SW 1271 (cell line): ENCODE results near the gene KISS1.

Experiments used
- DNase-seq, 2 experiments: peaks; one replicate each; lab custom pipeline; 2025; lab: John Stamatoyannopoulos, UW

The KISS1 gene

DNA sequence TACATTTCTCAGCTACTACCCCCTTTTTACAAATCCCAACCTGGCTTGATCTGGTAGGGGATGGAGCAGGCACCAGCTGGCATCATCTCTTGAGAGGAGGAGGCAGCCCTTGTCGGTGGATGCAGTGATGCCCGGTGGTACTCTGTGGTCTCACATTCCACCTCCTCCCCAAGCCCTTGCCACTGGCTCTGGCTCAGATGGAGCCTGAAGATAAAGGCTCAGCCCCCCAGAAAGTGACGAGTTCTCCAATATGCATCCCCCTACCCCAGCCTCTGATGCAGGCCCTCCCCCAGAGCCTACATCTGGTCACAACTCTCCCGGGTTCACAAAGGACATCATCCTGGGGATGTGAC is 21.3 kb upstream of the KISS1 start:
- DNase-seq: no peak

DNA sequence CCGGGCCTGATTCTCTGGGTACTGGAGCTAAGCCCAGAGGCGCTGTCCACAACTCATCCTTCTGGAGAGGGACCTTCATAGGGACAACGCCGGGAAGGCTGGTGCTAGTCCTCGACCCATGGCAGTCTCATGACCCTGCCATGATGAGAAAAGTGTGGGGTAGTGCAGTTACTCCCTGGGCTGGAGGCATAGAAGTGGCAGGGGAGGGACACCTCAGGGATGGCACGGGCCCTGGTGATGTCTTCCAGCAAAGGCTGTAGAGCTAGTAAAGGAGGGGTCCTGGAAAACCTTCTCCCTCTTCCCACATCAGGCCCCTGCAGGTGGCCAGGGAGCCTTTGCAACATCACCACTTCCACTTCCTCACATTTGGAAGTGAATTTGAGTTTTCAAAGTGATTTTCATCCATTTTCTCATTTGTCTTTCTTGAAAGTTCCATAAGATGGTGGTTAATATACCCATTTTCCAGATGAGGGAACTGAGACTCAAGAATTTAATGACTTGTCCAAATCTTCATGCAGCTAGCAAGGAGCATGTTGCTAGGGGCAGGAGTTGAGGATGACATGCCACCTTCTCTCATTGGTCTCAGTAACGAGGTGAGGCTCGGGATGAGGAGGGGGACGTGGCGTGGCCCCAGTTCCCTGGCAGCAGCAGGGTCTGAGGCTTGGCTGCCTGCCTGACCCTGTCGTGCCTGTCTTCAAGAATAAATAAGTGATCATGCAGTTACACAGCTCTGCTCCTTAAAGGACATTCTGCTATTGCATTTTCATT is 20.8 kb upstream of the KISS1 start:
- no peak for DNase-seq

DNA sequence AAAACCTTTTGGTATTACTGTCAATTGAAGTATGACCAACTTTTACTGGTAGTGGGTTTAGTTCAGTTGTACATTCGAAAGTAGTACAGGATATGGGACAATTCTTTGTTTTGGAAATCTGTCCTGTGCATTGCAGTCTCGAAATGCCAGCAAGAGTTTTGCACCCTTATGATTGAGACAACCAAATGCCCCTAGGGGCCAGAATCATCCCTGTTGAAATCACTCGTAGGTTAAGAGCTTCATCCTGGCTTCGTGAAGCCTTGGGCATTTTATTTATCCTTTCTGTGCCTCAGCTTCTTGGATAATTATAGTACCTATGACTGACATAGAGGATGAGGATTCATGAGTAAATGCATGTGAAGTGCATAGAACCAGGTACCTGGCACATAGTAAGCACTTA is 19.9 kb upstream of the KISS1 start:
- DNase-seq: no peak

DNA sequence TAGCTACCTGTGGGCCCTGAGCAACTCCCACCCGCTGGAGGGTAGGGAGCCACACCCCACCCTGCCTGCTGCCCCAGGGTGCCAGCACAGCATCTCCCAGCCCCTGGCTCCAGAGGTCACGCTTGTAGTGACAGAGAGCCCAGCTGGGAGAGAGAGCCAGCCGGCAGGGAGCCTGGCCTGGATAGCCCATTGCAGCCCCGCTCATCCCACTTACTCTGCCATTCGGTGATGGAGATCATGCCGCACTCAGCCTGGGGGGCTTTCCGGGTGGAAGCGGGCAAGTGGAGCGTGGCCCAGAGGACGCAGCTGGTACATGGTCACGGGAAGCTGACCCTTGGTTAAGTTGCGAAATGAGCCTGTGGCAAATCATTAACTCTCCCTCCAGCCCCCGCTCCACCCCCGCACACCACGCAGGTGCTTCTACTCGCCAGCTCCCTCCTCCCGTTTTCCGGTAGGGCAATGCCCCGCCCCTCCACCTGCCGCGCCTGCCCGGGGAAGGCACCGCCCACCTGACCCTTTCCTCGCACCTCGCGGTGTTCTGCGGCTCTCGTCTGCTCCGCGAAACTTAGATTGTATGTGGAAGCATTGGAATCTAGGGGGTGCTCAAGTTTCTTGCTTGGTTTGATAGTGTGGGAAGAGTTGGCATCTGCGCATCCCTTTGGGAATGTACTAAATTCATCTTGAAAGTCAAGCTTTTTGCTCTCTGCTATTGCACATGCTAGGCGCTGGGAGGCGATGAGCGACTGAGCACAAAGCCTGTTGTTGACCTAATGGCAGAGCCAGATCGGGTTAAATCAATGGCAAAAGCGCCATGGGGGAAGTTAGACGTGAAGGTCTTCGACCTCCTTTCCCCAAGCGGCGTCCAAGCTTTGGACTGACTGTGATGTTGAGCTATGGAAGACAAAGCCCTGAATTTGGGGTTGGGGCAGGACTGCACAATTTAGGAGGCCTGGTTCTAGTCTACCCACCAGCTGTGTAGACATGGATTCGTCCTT is 17.7 kb upstream of the KISS1 start, which contains the start of gene GOLT1A:
Gene GOLT1A (minus strand): TSS at position 321 of the 995 bp plus-strand sequence. CDS start 82 bp downstream, at position 239.
- DNase-seq: no peak

DNA sequence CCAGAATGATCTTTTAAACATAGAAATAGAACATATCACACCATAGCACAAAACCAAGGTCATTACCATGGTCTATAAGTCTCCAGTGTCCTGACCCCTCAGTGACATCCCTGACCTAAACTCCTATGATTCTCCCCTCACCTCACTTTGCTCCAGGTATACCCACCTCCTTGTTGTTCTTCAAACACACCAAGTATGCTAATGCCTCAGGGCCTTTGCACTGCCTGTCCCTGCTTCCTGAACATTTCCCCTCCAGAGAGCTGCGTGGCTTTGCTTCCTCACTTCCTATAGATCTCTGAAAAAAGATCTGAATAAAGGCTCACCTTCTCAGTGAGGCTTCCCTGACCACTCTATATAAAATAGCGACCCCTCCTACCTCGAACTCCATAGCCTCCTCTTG is 16.4 kb upstream of the KISS1 start:
- no peak for DNase-seq

DNA sequence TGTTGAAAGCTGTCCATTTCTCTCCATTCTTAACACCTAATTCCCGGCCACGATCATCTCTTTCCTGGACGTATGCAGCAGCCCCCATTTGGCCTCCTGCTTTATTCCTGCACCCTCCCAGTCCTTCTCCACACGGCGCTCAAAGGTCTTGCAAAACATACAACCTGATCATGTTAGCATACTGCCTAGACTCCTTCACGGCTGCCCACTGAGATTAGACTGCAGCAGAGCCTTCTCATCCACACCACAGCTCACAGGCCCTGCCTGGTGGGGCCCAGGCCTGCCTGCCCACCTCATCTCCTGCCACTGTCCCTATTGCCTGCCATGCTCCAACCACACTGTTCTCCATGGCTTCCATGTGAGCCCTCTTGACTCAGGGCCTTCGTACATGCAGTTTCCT is 14.8 kb upstream of the KISS1 start:
- no peak for DNase-seq

DNA sequence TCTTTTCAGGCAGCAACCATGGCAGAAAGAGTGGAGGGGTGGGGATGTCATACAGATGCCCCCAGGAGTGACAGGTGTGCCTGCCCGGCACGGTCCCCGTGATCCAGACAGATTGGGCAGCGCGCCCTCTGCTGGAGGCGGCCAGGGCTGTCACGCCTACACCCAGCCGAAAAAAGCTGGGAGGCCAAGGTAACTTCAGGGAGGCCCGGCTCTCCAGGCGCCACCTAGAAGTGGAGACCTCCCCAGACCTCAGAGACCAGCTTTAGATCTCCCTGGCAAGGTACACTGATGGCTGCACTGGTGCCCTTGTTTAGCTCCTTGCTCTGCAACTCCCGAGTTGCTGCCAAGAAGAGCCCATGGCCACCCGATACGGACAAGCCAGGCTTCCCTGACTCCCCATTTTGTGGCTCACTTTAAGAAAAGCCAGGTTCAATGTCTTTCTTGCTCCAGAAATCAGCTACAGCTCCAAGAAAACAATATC is 10.9 kb upstream of the KISS1 start:
- peak in 1 of 2 experiments; percentile 27 for DNase-seq

DNA sequence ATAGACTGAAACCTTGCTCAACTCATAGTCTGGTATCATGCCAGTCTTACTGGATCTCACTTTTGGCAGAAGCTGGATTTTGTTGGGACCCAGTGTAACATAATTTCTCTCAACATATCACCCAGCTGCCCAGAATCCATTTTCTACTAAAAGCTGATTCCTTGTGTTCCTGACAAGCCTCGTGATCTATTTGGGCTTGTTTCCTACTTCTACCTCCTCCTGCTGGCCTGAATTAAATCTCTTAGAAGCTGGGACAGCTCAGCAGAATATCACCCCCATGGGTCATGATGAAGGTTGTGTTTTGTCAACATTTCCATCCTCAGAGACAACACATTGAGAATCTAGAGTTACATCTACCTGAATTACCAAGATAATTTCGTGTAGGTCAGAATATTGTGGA is 9.8 kb upstream of the KISS1 start:
- DNase-seq: no peak

DNA sequence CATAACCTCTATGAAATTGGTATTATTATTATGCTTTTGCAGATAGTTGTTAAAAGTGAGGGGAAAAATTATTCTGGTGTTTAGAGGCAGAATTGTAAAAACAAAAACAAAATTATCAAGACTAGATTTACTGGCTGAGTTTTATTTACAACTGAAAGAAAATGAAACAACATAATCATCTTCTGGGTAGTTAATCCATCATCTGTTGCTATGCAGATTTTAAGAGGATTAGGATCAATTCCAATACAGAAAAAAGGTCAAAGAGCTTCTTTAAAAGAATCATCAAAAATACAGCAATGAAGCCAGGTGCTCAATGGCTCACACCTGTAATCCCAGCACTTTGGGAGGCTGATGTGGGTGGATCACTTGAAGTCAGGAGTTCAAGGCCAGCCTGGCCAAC is 9.2 kb upstream of the KISS1 start:
- no peak for DNase-seq

DNA sequence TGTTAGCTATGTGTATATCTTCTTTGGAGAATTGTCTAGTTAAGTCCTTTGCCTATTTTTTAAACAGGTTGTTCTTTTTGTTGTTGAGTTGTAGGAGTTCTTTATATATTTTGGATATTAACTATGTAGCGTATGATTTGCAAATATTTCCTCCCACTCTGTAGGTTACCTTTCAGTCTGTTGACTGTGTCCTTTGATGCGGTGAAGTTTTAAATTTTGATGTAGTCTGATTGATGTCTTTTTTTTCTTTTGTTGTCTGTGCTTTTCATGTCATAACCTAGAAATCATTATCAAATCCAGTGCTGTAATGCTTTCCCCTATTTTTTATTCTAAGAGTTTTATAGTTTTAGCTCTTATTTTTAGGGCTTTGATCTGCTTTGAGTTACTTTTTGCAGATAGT is 8.7 kb upstream of the KISS1 start:
- DNase-seq: no peak

DNA sequence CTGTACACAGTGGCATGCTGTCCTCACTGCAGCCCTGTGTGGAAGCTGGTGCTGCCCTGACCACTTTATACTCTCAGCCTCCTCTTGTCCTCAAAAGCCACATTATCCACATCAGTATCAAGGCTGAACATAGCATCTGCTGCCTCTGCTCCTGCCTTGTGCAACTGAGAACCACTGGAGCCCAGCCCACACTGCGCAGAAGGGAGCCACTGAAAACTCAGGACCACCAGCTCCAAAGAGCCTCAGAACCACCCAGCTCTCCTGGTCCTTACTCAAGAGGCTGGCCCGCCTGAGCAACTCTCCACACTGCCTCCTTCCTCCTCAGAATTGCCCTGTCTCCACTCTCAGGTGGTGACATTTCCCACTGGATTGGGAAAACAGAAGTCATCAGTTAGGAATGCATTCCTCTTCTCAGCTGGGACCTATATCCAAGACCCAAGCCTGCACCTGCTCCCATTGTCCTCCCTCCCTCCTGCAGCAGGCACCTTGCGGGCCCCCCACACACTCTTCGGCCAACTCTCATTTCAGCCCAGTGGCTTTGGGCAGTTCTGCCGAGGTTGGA is 7.0 kb upstream of the KISS1 start:
- peak in 1 of 2 experiments; percentile 20 for DNase-seq

DNA sequence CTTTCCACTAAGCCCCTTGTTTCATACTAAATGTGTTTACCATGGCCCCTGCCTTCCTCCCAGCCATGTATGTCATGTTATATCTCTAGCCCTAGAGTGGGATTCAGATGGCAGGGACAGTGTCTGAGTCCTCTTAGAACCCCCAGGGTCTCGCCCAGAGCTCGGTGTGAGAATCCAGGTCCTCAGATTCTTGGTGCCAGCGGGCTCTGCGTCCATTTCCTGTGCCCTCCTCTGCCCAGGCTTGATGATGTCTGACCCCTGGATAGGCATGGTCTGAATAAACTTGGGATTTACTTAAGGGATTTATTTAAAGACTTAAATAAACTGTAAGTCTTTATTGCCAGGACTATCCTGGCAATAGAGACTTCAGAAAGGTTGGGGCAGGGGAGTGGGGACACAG is 6.2 kb upstream of the KISS1 start:
- no peak for DNase-seq

DNA sequence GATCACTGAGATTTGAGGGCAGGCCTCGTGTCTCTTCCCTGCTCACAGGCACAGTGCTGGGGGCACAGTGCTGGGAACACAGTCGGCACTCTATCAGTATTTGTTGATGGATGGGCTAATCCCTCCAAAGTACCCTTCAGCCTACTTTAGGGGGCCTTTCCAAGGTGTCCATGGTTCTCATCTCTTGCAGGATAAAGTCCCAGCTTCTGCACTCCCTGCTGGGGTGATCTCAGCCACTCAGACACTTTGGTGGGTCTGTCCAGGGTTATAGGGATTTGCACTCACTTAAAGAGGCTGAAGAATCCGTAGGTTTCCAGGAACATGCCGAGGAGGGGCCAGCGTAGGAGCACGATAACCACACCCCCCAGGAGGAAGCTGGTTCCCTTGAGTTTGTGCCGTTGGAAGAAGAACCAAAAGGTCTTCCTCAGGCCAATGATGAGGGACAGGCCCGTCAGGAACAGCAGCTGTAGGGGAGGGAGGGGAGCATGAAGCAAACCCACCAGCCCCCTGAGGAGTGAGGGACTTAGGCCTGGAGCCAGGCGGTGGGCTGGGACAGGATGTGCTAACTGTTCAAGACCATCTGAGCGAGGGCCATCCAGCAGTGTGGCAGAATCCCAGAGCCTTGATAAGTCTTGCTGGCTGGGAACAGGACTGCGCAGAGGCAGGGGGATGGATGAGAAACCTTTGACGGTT is 5.2 kb upstream of the KISS1 start:
- DNase-seq: no peak

DNA sequence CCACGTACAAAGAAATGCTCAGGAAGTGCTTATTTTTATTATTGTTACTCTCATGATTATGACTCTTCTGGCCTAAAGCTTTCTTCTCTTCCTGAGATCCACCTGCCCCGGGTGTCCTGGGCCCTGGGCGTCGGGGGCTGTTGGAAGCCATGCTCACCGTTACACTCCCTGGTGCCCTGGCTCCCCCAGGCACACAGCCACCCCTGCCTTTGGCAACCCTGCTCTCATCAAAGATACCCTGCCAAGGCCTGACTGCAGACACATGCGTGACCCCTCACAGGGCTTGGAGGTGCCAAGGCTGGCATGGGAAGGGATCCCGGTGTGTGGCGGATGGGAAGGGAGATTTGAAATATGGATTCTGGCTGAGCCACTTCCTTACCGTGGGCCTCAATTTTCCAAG is 3.3 kb upstream of the KISS1 start:
- no peak for DNase-seq

DNA sequence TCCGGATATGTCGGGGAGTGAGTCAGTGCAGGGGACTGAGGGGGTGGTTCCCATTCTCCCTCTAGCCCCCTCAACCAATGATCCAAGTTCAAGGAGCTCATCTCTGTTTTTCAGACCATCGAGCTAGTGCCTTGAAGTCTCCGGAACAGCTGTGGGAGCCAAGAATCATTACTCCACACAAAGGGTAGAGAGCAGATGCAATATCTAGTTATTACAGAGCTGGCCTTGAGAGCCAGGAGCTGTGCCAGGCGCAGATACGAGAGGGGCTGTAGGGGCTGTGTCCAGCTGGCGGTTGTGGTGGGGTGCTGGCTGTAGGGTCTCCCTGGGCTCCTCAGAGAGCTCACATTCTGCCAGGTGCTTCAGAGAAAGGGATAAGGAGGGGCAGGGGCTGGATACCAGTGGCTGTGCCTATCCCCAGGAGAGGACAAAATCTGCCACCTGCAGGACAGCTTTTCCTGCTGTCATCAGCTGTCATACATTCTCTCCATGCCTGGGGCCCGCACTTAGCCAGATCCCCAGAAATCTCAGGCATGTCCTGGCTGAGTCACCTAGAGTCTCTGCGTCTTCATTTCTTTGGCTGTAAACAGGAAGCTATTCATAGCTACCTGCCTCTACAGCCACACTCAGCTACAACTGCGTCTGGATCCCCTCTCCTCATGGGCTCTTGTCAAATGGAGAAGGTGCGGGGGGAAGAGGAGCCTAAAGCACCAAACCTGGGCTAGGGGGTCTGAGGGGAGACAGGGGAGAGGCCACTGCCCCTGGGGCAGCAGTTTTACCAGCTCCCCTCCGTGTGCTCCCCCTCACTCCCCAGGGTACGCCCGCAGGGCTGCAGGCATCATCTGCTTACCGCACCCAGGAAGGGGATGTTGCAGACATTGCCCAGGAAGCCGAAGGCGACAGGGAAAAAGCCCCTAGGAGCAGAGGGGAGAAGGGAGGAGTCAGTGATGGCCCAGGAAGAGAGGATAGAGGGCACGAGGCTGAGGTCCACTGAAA is 2.4 kb upstream of the KISS1 start:
- peak; percentile 80 for DNase-seq

DNA sequence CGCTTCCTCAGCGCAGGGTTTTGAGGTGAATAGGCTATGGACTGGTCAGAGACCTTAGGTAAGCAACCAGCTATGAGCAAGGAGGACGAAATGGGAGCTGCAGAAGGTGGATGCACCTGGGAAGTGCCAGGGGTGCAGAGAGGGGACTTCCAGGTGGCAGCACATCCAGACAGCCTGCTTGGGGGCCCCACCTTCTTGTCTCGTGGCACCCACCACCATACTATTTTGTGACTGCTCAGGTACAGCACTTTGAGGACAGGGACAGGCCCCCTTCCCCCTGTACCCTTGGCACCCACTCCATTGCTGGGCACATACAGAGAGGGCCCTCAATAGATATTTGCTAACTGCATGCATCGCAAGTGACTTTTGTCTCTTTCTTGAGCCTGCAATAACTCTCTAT is 777 bp upstream of the KISS1 start:
- DNase-seq: no peak

DNA sequence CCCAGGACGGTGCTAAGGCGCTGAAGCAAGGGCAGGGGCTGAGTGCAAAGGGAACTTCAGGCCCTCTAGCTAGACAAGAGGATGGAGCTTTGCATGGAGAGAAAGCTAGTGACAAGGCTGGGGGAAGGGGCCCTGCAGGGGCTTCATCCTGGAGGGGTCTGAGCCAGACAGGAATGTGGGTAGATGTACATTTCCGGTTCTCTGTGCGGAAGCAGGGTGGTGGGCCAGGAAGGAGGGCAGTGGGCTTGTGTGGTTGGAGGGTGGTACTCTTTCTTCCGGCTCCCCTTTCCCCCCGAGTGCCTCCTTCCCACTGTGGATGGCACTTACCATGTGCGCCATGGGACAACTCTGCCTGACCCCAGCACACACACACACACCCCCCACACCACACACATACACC is 1.5 kb downstream of the KISS1 start:
- no peak for DNase-seq

DNA sequence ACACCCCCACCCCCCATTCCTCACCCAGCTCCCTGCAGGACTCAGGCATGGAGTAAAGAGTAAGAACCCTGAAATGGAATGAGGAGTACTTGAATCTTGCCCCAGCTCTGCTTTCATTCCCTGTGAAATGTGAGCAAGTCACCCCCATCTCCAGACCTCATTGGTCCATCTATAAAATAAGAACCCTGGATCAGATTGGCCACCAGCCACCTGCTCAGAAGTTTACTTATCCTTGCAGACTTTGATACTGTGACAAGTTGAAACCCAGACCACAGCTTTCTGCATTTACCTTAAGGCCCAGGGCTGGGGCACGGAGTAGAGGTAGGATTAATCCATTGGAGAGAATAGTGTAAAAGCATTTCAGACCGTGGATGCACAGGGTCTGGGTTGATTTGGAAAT is 2.2 kb downstream of the KISS1 start:
- no peak for DNase-seq

DNA sequence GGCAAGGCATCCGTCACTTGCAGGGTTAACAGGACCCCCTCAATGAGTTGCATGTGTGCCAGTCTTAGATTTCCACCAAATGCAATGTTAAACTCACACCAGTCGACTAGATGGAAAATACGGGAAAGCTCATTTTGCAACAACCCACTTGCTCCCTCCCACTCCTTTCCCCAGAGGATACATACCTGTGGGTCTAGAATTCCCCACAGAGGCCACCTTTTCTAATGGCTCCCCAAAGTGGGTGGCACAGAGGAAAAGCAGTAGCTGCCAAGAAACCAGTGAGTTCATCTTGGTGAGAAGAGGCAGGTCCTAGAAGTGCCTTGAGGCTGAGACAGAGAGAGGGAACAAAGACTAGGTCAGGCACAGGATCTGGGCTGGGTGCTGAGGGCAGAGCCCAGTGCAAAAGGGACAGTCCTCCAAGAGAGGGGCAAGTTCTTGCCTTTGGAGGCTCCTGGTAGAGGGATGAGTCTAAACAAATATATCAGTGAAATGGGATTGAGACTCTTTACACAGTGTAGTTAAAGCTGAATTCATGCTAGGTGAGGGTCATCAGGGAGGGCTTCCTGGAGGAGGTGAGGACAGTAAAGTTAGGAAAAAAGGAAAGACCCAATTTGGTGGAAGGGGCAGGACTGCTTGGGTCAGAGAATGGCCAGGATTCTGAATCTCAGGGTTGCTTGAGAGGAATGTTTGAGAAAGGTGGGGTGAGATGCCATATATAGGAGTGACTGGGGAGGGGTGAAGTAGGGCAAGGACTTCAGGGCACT is 3.5 kb downstream of the KISS1 start:
- DNase-seq: no peak

DNA sequence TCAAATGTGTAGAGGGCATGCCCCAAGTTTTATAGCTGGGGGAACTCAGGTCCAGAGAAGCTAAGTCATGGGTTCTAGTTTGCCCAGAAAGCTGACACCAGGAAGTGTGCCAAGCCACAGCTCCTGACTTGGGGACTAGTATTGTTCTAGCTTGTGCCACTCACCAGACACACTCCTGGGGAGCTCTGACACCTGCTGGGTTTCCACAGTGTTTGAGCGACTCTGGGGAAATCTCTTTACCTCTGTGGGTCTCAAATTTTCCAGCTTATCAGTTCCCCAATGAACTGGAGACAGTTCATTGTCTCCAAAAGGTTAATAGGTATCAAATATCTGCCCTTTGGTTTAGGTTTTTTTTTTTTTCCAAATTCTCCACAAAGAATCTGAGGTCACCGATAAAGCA is 4.2 kb downstream of the KISS1 start:
- no peak for DNase-seq
